GM13977 (cell line): ENCODE data around the gene CNIH3.
A peak's percentile ranks its signal among the peaks of the same experiment; 100 is the strongest.

Experiments
- DNase-seq: peaks from one replicate; pipeline ENCODE4 v3.0.0; 2012; ENCODE audit warnings: low spot score
- in situ Hi-C: fragments of 300-500 bp; cut with MboI; formaldehyde crosslinking; loops from one replicate; pipeline ENCODE4 v1.12.0; 2022; ENCODE audit warnings: low sequenced_read_pairs, low pct_unique_long_range_greater_than_20kb, mixed read lengths, inconsistent platforms; ENCODE audit not compliant: unreplicated experiment
- TF ChIP-seq, protein P1 (sequence below): IDR thresholded peaks from 2 replicates; pipeline ENCODE4 v1.5.1; 2012; ENCODE audit warnings: mild to moderate bottlenecking, control low read depth; ENCODE audit not compliant: insufficient read depth; ENCODE audit errors: extremely low read depth, missing control alignments

Gene CNIH3

DNA sequence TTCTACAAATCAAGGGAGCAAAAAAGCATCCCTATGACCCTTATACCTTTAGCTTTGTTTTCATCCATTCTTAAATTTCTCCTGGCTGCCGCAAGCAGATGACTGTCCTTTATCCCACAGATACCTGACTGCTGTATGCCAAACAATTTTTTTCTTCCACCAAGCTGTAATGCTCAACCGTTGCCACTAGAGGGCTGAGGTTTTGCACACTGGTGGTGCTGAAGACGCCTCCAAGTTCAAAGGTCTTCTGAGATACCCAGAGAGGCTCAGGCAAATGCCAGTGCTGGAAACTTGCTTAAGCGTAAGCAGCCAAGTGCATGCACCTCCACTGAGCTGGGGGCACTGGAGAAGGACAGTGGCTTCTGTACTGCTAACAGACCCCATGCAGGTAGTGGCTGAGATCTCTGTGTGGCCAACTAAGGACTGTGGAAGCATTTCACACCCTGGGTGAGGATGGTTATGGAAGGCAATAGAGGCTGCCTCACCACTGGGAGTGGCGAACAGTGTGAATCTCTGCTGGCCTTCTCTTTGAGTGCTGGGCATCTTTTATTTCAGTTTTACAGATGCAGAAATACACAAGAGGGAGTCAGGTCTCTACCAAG is 28.5 kb downstream of the CNIH3 start:
- TF ChIP-seq, protein P1, sequence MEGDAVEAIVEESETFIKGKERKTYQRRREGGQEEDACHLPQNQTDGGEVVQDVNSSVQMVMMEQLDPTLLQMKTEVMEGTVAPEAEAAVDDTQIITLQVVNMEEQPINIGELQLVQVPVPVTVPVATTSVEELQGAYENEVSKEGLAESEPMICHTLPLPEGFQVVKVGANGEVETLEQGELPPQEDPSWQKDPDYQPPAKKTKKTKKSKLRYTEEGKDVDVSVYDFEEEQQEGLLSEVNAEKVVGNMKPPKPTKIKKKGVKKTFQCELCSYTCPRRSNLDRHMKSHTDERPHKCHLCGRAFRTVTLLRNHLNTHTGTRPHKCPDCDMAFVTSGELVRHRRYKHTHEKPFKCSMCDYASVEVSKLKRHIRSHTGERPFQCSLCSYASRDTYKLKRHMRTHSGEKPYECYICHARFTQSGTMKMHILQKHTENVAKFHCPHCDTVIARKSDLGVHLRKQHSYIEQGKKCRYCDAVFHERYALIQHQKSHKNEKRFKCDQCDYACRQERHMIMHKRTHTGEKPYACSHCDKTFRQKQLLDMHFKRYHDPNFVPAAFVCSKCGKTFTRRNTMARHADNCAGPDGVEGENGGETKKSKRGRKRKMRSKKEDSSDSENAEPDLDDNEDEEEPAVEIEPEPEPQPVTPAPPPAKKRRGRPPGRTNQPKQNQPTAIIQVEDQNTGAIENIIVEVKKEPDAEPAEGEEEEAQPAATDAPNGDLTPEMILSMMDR: peak; percentile 92
- in situ Hi-C loops: no loop called here
- DNase-seq: peak; percentile 76

- in situ Hi-C loops: no loop called here
- DNase-seq: no peak
- TF ChIP-seq, protein P1: no peak
Observed at GRCh38 chr1:224647449-224647848, 31.3 kb downstream of the CNIH3 start.

DNA sequence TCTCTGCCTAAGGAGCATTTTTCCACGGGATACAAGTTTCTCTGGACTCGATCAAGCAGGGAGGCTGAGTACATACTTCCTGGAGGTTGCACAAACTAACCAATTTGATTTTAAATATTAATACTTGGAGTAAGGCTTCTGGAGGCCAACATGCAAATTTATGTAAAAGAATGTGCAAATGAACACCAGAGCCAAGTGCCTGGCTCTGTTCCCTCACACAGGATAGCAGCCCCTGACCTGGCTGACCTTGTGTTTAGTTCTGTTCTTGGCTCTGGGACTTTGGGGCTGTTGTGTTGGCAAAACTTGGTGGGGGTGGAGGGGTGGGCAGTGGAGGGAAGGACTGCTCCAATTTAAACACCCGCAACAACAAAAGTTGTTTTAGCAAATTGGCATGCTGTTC is 34.2 kb downstream of the CNIH3 start:
- no peak for DNase-seq
- TF ChIP-seq, protein P1: no peak
- in situ Hi-C loops: no loop called here

DNA sequence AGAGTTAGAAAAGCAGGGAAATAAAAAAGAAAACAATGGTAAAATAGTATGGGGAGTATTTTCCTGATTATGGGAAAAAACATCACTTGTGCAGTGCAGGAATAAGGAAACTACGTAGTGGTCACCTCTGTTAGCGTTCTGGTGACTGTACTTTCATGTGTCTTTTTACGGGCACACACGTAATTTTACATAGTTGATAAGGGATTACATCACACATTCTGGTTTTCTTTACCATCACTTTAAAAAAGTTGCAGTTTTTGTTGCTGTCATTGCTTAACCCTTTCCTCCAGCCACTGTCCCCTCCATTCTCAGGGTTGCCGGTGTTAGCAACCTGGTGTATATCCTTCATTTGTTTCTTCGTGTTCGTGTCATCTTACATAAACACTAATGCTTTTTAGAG is 35.1 kb downstream of the CNIH3 start:
- TF ChIP-seq, protein P1: no peak
- in situ Hi-C loops: no loop called here
- no peak for DNase-seq

DNA sequence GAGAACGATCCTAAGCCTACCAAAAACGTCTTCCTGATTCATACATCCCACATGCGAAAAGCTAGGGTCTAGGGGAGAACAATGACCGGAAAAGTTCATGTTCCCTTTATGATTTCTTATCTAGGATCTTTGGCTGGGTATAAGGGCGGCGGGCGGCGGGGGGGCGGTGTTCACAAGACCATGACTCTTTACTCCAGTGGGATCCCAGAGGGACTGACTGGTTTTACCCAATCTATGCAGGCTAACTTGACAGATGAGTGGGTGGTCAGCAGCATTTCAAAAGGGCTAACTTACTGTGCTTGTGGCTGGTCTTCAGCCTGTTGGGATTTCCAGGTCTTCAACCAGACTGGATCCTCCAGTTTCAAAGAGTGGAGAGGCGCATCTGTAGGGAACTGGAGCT is 40.3 kb downstream of the CNIH3 start:
- in situ Hi-C loops: no loop called here
- TF ChIP-seq, protein P1: no peak
- no peak for DNase-seq

DNA sequence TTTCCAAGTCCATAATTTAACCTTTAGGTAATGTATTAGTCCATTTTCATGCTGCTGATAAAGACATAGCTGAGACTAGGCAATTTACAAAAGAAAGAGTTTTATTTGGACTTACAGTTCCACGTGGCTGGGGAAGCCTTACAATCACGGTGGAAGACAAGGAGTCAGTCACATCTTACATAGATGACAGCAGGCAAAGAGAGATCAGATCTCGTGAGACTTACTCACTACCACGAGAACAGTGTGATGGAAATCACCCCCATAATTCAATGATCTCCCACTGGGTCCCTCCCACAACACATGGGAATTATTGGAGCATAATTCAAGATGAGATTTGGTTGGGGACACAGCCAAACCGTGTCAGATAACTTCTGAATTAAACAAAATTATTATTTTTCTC is 44.0 kb downstream of the CNIH3 start:
- in situ Hi-C loops: no loop called here
- TF ChIP-seq, protein P1: no peak
- DNase-seq: no peak
